Panc1 (cell line): ENCODE data around the gene DPEP3. TPM values are rescaled to one million over a fixed set of nuclear protein-coding genes. Genes with fewer than 3 reads are reported as not detected.

ENCODE experiments used
- ATAC-seq: fragments of 200-7000 bp; cut with Tn5 transposase; 2 replicates; pipeline ENCODE4 v1.9.1; 2020; ENCODE audit warnings: mild to moderate bottlenecking, moderate library complexity
- BruUV-seq: library from RNA; stranded (reverse); fragments of 400-500 nt; replicated peaks from 2 replicates; lab custom pipeline; 2021; lab: Mats Ljungman, UMichigan
- CTCF ChIA-PET: fragments of 300-600 bp; sonication (Branson Sonifier 250); formaldehyde crosslinking; loops from one replicate; lab custom pipeline; 2022; ENCODE audit warnings: antibody characterized with exemption; lab: Charles Lee
- POLR2A ChIA-PET: fragments of 300-600 bp; sonication (Branson Sonifier 250); formaldehyde crosslinking; loops from one replicate; lab custom pipeline; 2022; ENCODE audit warnings: antibody characterized with exemption; lab: Charles Lee
- DNase-seq: peaks from one replicate; pipeline ENCODE4 v3.0.0-alpha.2; 2010; ENCODE audit warnings: low read depth, low spot score
- H3K27ac ChIP-seq: 2 replicates; pipeline ENCODE4 v1.5.1; 2011; ENCODE audit warnings: mild to moderate bottlenecking, low read length, inconsistent platforms
- H3K27me3 ChIP-seq: fragments of 200-500 bp; sonication (Bioruptor generic); 2 replicates; pipeline ENCODE4 v1.6.0; 2014; ENCODE audit warnings: low read length, inconsistent platforms; ENCODE audit not compliant: control insufficient read depth, insufficient read depth
- H3K36me3 ChIP-seq: fragments of 200-500 bp; sonication (Bioruptor generic); 2 replicates; pipeline ENCODE4 v1.5.1; 2014; ENCODE audit warnings: inconsistent platforms, mild to moderate bottlenecking, low read length, moderate library complexity; ENCODE audit not compliant: control insufficient read depth, insufficient read depth
- H3K4me1 ChIP-seq: 2 replicates; pipeline ENCODE4 v1.5.1; 2011; ENCODE audit warnings: inconsistent platforms, mild to moderate bottlenecking, low read length, moderate library complexity; ENCODE audit not compliant: control insufficient read depth, insufficient read depth
- H3K4me3 ChIP-seq, 2 experiments: 2 replicates each; pipeline ENCODE4 v1.5.1; 2011 to 2012; ENCODE audit warnings: low read depth in 2 of 2, low read length in 2 of 2, mild to moderate bottlenecking in 2 of 2, inconsistent platforms in 1 of 2, moderate library complexity in 1 of 2
- H3K9me3 ChIP-seq: fragments of 200-500 bp; sonication (Bioruptor generic); 2 replicates; pipeline ENCODE4 v1.5.1; 2014; ENCODE audit warnings: low read depth, mild to moderate bottlenecking, inconsistent platforms, low read length, moderate library complexity; ENCODE audit not compliant: control insufficient read depth, insufficient read depth
- POLR2AphosphoS5 ChIP-seq: IDR thresholded peaks from 2 replicates; pipeline ENCODE4 v1.6.1; 2012; ENCODE audit warnings: mild to moderate bottlenecking, low read depth, low read length, moderate library complexity
- SIN3A ChIP-seq: IDR thresholded peaks from 2 replicates; pipeline ENCODE4 v1.6.1; 2012; ENCODE audit warnings: low read depth, mild to moderate bottlenecking, low read length, moderate library complexity, borderline replicate concordance; ENCODE audit not compliant: insufficient read depth
- TCF7L2 ChIP-seq: IDR thresholded peaks from 2 replicates; pipeline ENCODE4 v1.6.1; 2011; ENCODE audit warnings: mild to moderate bottlenecking, low read depth, low read length, inconsistent platforms
- in situ Hi-C: cut with HindIII; loops from 2 replicates; pipeline ENCODE4 v1.10.0; 2016; ENCODE audit warnings: low sequenced_read_pairs, low pct_unique_long_range_greater_than_20kb
- intact Hi-C: fragments of 100-400 bp; cut with micrococcal nuclease; formaldehyde crosslinking; loops from one replicate; pipeline ENCODE4 v1.10.0; 2022; ENCODE audit not compliant: unreplicated experiment
- total RNA-seq: library from RNA; stranded (reverse); gene quantifications from one replicate; pipeline ENCODE4 v1.2.1, GENCODE V29; 2021; ENCODE audit not compliant: unreplicated experiment
- TF ChIP-seq, protein P1 (sequence below): fragments of 450-650 bp; IDR thresholded peaks from 2 replicates; pipeline ENCODE4 v1.5.1; 2017; ENCODE audit warnings: mild to moderate bottlenecking
- TF ChIP-seq, protein P2 (sequence below), 2 experiments: IDR thresholded peaks; 2 replicates each; pipeline ENCODE4 v1.6.1; 2011 to 2012; ENCODE audit warnings: low read depth in 2 of 2, control low read depth in 1 of 2, low read length in 1 of 2, mild to moderate bottlenecking in 1 of 2, moderate library complexity in 1 of 2; ENCODE audit not compliant: insufficient read depth in 1 of 2

Gene DPEP3
- total RNA-seq, 1 experiment from 2014 or later: not detected

- Histone ChIP-seq H3K27ac (no peak overlapping the region), H3K9me3 (no peaks in the 10 kb centered on the region), H3K4me3 (no peak overlapping the region), H3K27me3 (no peaks in the 10 kb centered on the region), H3K36me3 (no peaks in the 10 kb centered on the region), H3K4me1 (no peaks in the 10 kb centered on the region; the same call in 1 of the 2 replicates)
- DNase-seq (no peak), ATAC-seq (peak; percentile 20; the same call in 1 of the 2 replicates)
- intact Hi-C loops (no loop called here), in situ Hi-C loops (no loop called here)
- TF ChIP-seq SIN3A (no peak), TCF7L2 (no peak), POLR2AphosphoS5 (no peak)
- TF ChIP-seq, protein P1, sequence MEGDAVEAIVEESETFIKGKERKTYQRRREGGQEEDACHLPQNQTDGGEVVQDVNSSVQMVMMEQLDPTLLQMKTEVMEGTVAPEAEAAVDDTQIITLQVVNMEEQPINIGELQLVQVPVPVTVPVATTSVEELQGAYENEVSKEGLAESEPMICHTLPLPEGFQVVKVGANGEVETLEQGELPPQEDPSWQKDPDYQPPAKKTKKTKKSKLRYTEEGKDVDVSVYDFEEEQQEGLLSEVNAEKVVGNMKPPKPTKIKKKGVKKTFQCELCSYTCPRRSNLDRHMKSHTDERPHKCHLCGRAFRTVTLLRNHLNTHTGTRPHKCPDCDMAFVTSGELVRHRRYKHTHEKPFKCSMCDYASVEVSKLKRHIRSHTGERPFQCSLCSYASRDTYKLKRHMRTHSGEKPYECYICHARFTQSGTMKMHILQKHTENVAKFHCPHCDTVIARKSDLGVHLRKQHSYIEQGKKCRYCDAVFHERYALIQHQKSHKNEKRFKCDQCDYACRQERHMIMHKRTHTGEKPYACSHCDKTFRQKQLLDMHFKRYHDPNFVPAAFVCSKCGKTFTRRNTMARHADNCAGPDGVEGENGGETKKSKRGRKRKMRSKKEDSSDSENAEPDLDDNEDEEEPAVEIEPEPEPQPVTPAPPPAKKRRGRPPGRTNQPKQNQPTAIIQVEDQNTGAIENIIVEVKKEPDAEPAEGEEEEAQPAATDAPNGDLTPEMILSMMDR: no peak
- TF ChIP-seq, protein P2, sequence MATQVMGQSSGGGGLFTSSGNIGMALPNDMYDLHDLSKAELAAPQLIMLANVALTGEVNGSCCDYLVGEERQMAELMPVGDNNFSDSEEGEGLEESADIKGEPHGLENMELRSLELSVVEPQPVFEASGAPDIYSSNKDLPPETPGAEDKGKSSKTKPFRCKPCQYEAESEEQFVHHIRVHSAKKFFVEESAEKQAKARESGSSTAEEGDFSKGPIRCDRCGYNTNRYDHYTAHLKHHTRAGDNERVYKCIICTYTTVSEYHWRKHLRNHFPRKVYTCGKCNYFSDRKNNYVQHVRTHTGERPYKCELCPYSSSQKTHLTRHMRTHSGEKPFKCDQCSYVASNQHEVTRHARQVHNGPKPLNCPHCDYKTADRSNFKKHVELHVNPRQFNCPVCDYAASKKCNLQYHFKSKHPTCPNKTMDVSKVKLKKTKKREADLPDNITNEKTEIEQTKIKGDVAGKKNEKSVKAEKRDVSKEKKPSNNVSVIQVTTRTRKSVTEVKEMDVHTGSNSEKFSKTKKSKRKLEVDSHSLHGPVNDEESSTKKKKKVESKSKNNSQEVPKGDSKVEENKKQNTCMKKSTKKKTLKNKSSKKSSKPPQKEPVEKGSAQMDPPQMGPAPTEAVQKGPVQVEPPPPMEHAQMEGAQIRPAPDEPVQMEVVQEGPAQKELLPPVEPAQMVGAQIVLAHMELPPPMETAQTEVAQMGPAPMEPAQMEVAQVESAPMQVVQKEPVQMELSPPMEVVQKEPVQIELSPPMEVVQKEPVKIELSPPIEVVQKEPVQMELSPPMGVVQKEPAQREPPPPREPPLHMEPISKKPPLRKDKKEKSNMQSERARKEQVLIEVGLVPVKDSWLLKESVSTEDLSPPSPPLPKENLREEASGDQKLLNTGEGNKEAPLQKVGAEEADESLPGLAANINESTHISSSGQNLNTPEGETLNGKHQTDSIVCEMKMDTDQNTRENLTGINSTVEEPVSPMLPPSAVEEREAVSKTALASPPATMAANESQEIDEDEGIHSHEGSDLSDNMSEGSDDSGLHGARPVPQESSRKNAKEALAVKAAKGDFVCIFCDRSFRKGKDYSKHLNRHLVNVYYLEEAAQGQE (IDR thresholded peaks at IDR 0.05; ENCODE audit: insufficient read depth in 1 of 2, low read depth in 2 of 2, low read length in 1 of 2): no peak
- POLR2A ChIA-PET: no interaction called here
- BruUV-seq: no TSS peak
- CTCF ChIA-PET: interaction anchor here (0.5 to 1.0 kb wide), 3 partner anchors 18 to 46 kb away, joined by 3 to 12 read pairs (median 3); no protein-coding TSS in a partner anchor
Measured at GRCh38 chr16:67942510-67943255, 37.6 kb downstream of the DPEP3 start.

GRCh38 chr16:67942200-67942509, 38.1 kb downstream of the DPEP3 start:
- POLR2A ChIA-PET: no interaction called here
- no TSS peak for BruUV-seq
- no peak overlapping the region for H3K27ac ChIP-seq

More at GRCh38 chr16:67942200-67942509, 38.1 kb downstream of the DPEP3 start:
- in situ Hi-C loops: no loop called here
- Histone ChIP-seq H3K9me3 (no peaks in the 10 kb centered on the region), H3K4me3 (no peak overlapping the region), H3K27me3 (no peaks in the 10 kb centered on the region), H3K36me3 (no peaks in the 10 kb centered on the region), H3K4me1 (peaks cover 2% of the 10 kb centered on the region; the same call in 1 of the 2 replicates)
- TF ChIP-seq POLR2AphosphoS5: no peak
- TF ChIP-seq, protein P1: peak; percentile 86
- no peak for TF ChIP-seq TCF7L2
- TF ChIP-seq SIN3A: no peak
- TF ChIP-seq, protein P2 (IDR thresholded peaks at IDR 0.05; ENCODE audit: insufficient read depth in 1 of 2, low read depth in 2 of 2, low read length in 1 of 2): no peak
- ATAC-seq (peak; percentile 78), DNase-seq (no peak)
- intact Hi-C loops: no loop called here
- CTCF ChIA-PET: interaction anchor here (1.0 kb wide), 2 partner anchors 18 to 46 kb away, joined by 3 read pairs; no protein-coding TSS in a partner anchor
